Transverse colon (tissue), 3 donors: ENCODE results near the gene FCSK.

Experiments used
- CTCF ChIP-seq, 5 experiments: fragments of 200-600 bp in 3 of 5; fragments of 450-650 bp in 2 of 5; sonication (generic) in 3 of 5; IDR thresholded peaks; 1 replicate in 2 of 5; 2 replicates in 3 of 5; pipeline ENCODE4 v1.5.1; 2016 to 2017; ENCODE audit warnings: antibody characterized with exemption in 5 of 5, inconsistent platforms in 3 of 5, mild to moderate bottlenecking in 2 of 5, moderate library complexity in 1 of 5
- EP300 ChIP-seq: sonication (generic); formaldehyde crosslinking; IDR thresholded peaks from one replicate; pipeline ENCODE4 v1.6.1; 2017; ENCODE audit warnings: antibody characterized with exemption, low read depth
- POLR2A ChIP-seq: fragments of 450-650 bp; IDR thresholded peaks from one replicate; pipeline ENCODE4 v1.6.1; 2016; ENCODE audit warnings: antibody characterized with exemption, mild to moderate bottlenecking, moderate library complexity

GRCh38 chr16:70463235-70463634, 8.8 kb downstream of the FCSK start:
- TF ChIP-seq EP300 (no peak), CTCF (IDR thresholded peaks at IDR 0.05) (no peak), POLR2A (no peak)
